OCI-LY1 (cell line): Measurements from ENCODE around the gene RHEB.

Experiments used
- CTCF ChIP-seq: fragments of 200-600 bp; sonication (generic), shearing (Covaris generic); IDR thresholded peaks from 2 replicates; pipeline ENCODE4 v1.5.1; 2017; ENCODE audit warnings: mild to moderate bottlenecking, antibody characterized with exemption, low read length, moderate library complexity, mixed read lengths
- EZH2 ChIP-seq: fragments of 200-600 bp; sonication (generic), shearing (Covaris generic); IDR thresholded peaks from 2 replicates; pipeline ENCODE4 v1.8.0; 2017; ENCODE audit warnings: borderline replicate concordance, mixed run types, mild to moderate bottlenecking, antibody characterized with exemption, low read length, moderate library complexity, mixed read lengths

- no peak for TF ChIP-seq CTCF
- no peak for TF ChIP-seq EZH2
These were observed 25.1 kb downstream of the RHEB start for GRCh38 chr7:151494298-151495284.
